Measurements from ENCODE around the gene MYO15B.
A peak's percentile ranks its signal among the peaks of the same experiment; 100 is the strongest.

DNA sequence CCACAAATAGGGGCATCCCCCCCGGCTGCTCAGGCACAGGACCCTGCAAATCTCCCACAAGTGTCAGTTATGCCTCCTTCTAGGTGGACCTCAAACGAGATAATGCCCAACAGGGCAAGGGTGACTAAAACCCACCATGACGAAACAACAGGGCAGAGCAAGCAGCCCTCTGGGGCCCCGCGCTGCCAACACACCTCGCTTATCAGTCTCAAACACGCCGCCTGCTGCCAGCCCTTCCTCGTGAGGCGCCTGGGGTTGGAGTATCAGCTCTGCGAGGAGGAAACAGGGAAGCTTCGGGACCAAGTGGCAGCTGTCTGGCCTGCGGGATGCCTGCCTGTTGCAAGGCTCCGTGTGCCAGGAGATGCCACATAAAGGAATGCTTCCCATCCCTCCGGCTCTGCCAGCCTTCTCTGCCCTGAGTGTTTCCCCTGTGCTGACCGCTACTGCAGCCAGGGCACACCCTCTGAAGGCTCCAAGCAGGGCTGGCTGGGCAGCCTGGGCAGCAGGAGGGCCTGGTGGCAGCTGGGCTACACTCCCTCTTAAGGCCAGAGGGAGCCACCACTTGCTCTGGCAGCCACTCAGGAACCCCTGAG is 48.1 kb downstream of the MYO15B start:
- TF ChIP-seq, protein P1, sequence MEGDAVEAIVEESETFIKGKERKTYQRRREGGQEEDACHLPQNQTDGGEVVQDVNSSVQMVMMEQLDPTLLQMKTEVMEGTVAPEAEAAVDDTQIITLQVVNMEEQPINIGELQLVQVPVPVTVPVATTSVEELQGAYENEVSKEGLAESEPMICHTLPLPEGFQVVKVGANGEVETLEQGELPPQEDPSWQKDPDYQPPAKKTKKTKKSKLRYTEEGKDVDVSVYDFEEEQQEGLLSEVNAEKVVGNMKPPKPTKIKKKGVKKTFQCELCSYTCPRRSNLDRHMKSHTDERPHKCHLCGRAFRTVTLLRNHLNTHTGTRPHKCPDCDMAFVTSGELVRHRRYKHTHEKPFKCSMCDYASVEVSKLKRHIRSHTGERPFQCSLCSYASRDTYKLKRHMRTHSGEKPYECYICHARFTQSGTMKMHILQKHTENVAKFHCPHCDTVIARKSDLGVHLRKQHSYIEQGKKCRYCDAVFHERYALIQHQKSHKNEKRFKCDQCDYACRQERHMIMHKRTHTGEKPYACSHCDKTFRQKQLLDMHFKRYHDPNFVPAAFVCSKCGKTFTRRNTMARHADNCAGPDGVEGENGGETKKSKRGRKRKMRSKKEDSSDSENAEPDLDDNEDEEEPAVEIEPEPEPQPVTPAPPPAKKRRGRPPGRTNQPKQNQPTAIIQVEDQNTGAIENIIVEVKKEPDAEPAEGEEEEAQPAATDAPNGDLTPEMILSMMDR (IDR thresholded peaks at IDR 0.05), result peak in 1 of 7 experiments; percentile 7
- no peak for TF ChIP-seq EP300 (IDR thresholded peaks at IDR 0.05)
- peak in 2 of 4 donors; percentile 8 to 47 for TF ChIP-seq POLR2A (IDR thresholded peaks at IDR 0.05)

All from stomach (tissue), 4 donors.